ENCODE measurements around the gene PEAK1.

The PEAK1 gene

GRCh38 chr15:77097248-77097721 is 322.6 kb downstream of the PEAK1 start:
- TF ChIP-seq CTCF (conservative IDR thresholded peaks at IDR 0.05; ENCODE audit: low read depth, low read length): no peak

GRCh38 chr15:77096541-77096940 is 323.4 kb downstream of the PEAK1 start:
- no peak for DNase-seq (ENCODE audit: low read depth)
- no peak for TF ChIP-seq CTCF (conservative IDR thresholded peaks at IDR 0.05; ENCODE audit: low read depth, low read length)
- H3K4me3 ChIP-seq (ENCODE audit: low read depth, low read length): no peak overlapping the region

More at GRCh38 chr15:77097248-77097721, 322.6 kb downstream of the PEAK1 start:
- no peak overlapping the region for H3K4me3 ChIP-seq (ENCODE audit: low read depth, low read length)
- DNase-seq (ENCODE audit: low read depth): no peak

- DNase-seq (ENCODE audit: low read depth): peak; percentile 26
- TF ChIP-seq CTCF (conservative IDR thresholded peaks at IDR 0.05; ENCODE audit: low read depth, low read length): no peak
- no peak overlapping the region for H3K4me3 ChIP-seq (ENCODE audit: low read depth, low read length)
Observed at GRCh38 chr15:77096138-77096537, 323.8 kb downstream of the PEAK1 start.

GRCh38 chr15:77094397-77095030 is 325.4 kb downstream of the PEAK1 start:
- no peak overlapping the region for H3K4me3 ChIP-seq (ENCODE audit: low read depth, low read length)
- no peak for DNase-seq (ENCODE audit: low read depth)
- peak; percentile 42 for TF ChIP-seq CTCF (conservative IDR thresholded peaks at IDR 0.05; ENCODE audit: low read depth, low read length)

- no peak for DNase-seq (ENCODE audit: low read depth)
- no peak overlapping the region for H3K4me3 ChIP-seq (ENCODE audit: low read depth, low read length)
- no peak for TF ChIP-seq CTCF (conservative IDR thresholded peaks at IDR 0.05; ENCODE audit: low read depth, low read length)
Observed at GRCh38 chr15:77093436-77093835, 326.5 kb downstream of the PEAK1 start.

- TF ChIP-seq CTCF (conservative IDR thresholded peaks at IDR 0.05; ENCODE audit: low read depth, low read length): no peak
- no peak for DNase-seq (ENCODE audit: low read depth)
- H3K4me3 ChIP-seq (ENCODE audit: low read depth, low read length): no peak overlapping the region
Observed at GRCh38 chr15:77091097-77091496, 328.8 kb downstream of the PEAK1 start.

- H3K4me3 ChIP-seq (ENCODE audit: low read depth, low read length): no peak overlapping the region
- no peak for TF ChIP-seq CTCF (conservative IDR thresholded peaks at IDR 0.05; ENCODE audit: low read depth, low read length)
- DNase-seq (ENCODE audit: low read depth): no peak
Observed at GRCh38 chr15:77087213-77087612, 332.7 kb downstream of the PEAK1 start.
